VCaP (cell line): ENCODE data around the gene CPEB4.

Source experiments
- H3K27ac ChIP-seq: fragments of 450-650 bp; 2 replicates; pipeline ENCODE4 v1.5.1; 2017
- TF ChIP-seq, protein P1 (sequence below): fragments of 450-650 bp; conservative IDR thresholded peaks from 2 replicates; pipeline ENCODE4 v1.5.1; 2017; ENCODE audit warnings: mild to moderate bottlenecking, moderate library complexity

The CPEB4 gene

GRCh38 chr5:173974688-173975239, 86.6 kb downstream of the CPEB4 start:
- TF ChIP-seq, protein P1, sequence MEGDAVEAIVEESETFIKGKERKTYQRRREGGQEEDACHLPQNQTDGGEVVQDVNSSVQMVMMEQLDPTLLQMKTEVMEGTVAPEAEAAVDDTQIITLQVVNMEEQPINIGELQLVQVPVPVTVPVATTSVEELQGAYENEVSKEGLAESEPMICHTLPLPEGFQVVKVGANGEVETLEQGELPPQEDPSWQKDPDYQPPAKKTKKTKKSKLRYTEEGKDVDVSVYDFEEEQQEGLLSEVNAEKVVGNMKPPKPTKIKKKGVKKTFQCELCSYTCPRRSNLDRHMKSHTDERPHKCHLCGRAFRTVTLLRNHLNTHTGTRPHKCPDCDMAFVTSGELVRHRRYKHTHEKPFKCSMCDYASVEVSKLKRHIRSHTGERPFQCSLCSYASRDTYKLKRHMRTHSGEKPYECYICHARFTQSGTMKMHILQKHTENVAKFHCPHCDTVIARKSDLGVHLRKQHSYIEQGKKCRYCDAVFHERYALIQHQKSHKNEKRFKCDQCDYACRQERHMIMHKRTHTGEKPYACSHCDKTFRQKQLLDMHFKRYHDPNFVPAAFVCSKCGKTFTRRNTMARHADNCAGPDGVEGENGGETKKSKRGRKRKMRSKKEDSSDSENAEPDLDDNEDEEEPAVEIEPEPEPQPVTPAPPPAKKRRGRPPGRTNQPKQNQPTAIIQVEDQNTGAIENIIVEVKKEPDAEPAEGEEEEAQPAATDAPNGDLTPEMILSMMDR = no peak
- no peak overlapping the region for H3K27ac ChIP-seq

DNA sequence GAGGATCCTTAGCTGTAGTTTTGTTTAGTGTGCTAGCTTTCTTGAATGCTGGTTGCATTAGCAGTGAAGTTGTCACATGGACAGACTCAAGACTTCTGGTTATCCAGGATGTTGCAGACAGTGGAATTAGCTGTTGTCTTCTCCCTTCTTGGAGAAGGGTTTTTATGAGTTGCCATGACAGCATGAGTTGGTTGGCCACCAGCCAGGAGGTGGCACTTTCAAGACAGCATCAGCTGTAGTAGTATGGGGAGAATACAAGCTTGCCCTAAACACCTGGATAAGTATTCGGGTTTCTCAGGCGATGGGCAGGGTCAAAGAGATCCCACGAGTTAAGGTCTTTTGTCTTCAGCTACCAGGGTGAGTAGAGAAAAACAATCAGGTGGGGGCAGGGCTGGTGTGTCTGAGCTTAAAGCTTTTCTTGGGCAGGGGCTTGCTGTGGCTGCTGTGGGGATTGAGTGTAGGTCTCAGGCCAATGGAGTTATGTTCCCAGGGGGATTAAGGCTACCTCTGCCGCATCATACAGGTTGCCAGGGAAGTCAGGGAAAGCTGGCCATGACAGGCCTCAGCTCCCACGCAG, 93.1 kb downstream of the CPEB4 start:
- no peak overlapping the region for H3K27ac ChIP-seq
- TF ChIP-seq, protein P1 = no peak

GRCh38 chr5:173984218-173984617, 96.1 kb downstream of the CPEB4 start:
- no peak overlapping the region for H3K27ac ChIP-seq
- TF ChIP-seq, protein P1 = peak; percentile 95

DNA sequence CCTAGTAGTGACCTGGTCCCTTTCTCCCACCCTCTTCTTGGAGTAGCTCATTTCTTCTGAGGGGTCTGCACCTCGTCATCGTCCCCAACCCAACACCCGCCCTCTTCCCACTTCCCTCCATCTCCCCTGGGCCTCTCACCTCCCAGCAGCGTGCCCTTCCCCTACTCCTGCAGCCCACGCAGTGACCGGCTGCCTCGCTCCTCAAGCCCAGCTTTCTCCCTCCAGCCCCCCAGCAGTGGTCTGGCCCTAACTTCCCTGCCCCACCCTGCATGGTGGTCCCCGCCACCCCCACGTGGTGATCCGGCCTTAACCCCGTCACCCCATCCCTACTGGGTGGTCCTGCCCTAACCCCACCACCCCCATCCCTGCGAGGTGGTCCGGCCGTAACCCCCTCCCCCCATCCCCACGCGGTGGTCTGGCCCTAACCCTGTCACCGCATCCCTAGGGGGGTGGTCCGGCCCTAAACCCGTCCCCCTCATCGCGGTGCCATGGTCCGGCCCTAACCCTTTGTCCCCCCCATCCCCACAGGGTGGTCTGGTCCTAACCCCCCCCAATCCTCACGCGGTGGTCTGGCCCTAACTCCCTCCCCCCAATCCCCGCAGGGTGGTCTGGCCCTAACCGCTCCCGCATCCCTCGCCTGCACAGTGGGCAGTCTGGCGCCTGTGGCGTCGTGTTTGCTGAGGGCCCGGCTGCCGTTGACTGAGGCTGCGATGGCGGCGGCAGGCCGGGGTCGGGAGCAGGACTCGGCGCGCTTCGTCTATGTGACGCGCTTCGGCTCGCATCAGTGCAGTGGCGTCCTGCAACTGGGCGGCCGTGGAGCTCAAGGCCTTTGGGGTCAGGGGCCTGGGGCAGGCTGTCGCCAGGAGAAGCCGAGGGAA, 100.6 kb downstream of the CPEB4 start, which contains the start of gene C5orf47:
Gene C5orf47 (plus strand): TSS at position 617 of the 878 bp plus-strand sequence. CDS start 94 bp downstream, at position 711.
- no peak within 1 kb of the TSS for H3K27ac ChIP-seq
- TF ChIP-seq, protein P1 = no peak

GRCh38 chr5:173989432-173990082, 101.4 kb downstream of the CPEB4 start:
- no peak overlapping the region for H3K27ac ChIP-seq
- TF ChIP-seq, protein P1 = no peak

GRCh38 chr5:173997331-173997730, 109.2 kb downstream of the CPEB4 start:
- TF ChIP-seq, protein P1 = no peak
- no peak overlapping the region for H3K27ac ChIP-seq

DNA sequence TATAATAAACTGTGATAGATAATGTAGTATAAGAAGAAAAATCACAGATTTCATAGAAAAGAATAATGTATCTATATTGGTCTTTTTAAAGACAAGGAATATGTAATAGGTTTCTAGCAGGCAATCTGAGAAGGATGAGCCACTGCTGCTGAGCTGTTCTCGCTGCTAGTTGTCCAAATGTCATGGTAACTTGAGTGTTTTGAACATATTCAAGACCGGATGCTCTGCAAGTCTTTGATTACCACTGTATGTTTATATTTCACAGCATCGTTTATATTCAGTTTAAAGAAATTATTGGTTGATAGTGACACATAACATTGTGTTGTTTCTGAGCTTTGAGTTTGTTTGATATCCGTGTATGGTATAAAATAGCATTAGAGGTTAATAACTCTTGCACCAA, 110.4 kb downstream of the CPEB4 start:
- no peak overlapping the region for H3K27ac ChIP-seq
- TF ChIP-seq, protein P1 = no peak
